Common myeloid progenitor, CD34-positive (primary cell): Measurements from ENCODE around the gene PCDHA9.
"Not testable (repeated sequence)": the region's sequence is repeated elsewhere in the genome, so short reads cannot be mapped to it uniquely, and the experiment has no call there.

Source experiments
- CTCF ChIA-PET: fragments of 350-600 bp; sonication (Branson Sonifier 250); formaldehyde crosslinking; loops from one replicate; lab custom pipeline; 2021; ENCODE audit warnings: antibody characterized with exemption; lab: Charles Lee
- POLR2A ChIA-PET: fragments of 350-600 bp; sonication (Branson Sonifier 250); formaldehyde crosslinking; loops from one replicate; lab custom pipeline; 2021; ENCODE audit warnings: antibody characterized with exemption; lab: Charles Lee
- DNase-seq, 3 donors: peaks; one replicate each; pipeline versions ENCODE4 v3.0.0 to v3.0.0-alpha.2; 2013
- H3K27ac ChIP-seq, 2 experiments: 1 replicate in 1 of 2; 2 replicates in 1 of 2; pipeline ENCODE4 v1.7.0; 2013; ENCODE audit warnings: inconsistent platforms in 2 of 2, low read length in 2 of 2, mild to moderate bottlenecking in 2 of 2, low read depth in 1 of 2, moderate library complexity in 1 of 2; ENCODE audit not compliant: severe bottlenecking in 2 of 2, insufficient read depth in 1 of 2, poor library complexity in 1 of 2
- H3K27me3 ChIP-seq, 5 experiments: replicated peaks in 2 of 5; 1 replicate in 3 of 5; 2 replicates in 2 of 5; pipeline versions ENCODE4 v1.6.1 to v1.7.0; 2013; ENCODE audit warnings: low read length in 4 of 5, mild to moderate bottlenecking in 2 of 5, moderate library complexity in 2 of 5, inconsistent platforms in 1 of 5; ENCODE audit not compliant: insufficient read depth in 5 of 5, control insufficient read depth in 4 of 5
- H3K36me3 ChIP-seq, 4 experiments: 1 replicate in 2 of 4; 2 replicates in 2 of 4; pipeline versions ENCODE4 v1.6.1 to v1.7.0; 2013; ENCODE audit warnings: low read length in 3 of 4, control low read depth in 1 of 4, mild to moderate bottlenecking in 1 of 4; ENCODE audit not compliant: control insufficient read depth in 4 of 4, insufficient read depth in 4 of 4
- H3K4me1 ChIP-seq, 4 experiments: 1 replicate in 3 of 4; 2 replicates in 1 of 4; pipeline versions ENCODE4 v1.6.1 to v1.7.1; 2013; ENCODE audit warnings: low read length in 3 of 4, mild to moderate bottlenecking in 3 of 4, control low read depth in 1 of 4, inconsistent platforms in 1 of 4, moderate library complexity in 1 of 4; ENCODE audit not compliant: control insufficient read depth in 4 of 4, insufficient read depth in 4 of 4; ENCODE audit errors: control extremely low read depth in 1 of 4
- H3K4me3 ChIP-seq, 7 experiments: 1 replicate in 4 of 7; 2 replicates in 3 of 7; pipeline versions ENCODE4 v1.5.1 to v1.7.0; 2013; ENCODE audit warnings: mild to moderate bottlenecking in 7 of 7, low read length in 6 of 7, moderate library complexity in 6 of 7, inconsistent platforms in 2 of 7, low read depth in 2 of 7, control low read depth in 1 of 7; ENCODE audit not compliant: insufficient read depth in 4 of 7, control insufficient read depth in 1 of 7; ENCODE audit errors: extremely low read depth in 1 of 7
- H3K9me3 ChIP-seq, 5 experiments: 1 replicate in 4 of 5; 2 replicates in 1 of 5; pipeline versions ENCODE4 v1.6.1 to v1.7.1; 2013; ENCODE audit warnings: low read length in 4 of 5, mild to moderate bottlenecking in 2 of 5, inconsistent platforms in 1 of 5, low read depth in 1 of 5, moderate library complexity in 1 of 5; ENCODE audit not compliant: control insufficient read depth in 4 of 5, insufficient read depth in 2 of 5; ENCODE audit errors: control extremely low read depth in 1 of 5
- WGBS: methylation state at CpG from one replicate; pipeline ENCODE4 v1.1.5; 2013; ENCODE audit not compliant: insufficient coverage; 5-methylcytosine and 5-hydroxymethylcytosine counted together

The PCDHA9 gene

DNA sequence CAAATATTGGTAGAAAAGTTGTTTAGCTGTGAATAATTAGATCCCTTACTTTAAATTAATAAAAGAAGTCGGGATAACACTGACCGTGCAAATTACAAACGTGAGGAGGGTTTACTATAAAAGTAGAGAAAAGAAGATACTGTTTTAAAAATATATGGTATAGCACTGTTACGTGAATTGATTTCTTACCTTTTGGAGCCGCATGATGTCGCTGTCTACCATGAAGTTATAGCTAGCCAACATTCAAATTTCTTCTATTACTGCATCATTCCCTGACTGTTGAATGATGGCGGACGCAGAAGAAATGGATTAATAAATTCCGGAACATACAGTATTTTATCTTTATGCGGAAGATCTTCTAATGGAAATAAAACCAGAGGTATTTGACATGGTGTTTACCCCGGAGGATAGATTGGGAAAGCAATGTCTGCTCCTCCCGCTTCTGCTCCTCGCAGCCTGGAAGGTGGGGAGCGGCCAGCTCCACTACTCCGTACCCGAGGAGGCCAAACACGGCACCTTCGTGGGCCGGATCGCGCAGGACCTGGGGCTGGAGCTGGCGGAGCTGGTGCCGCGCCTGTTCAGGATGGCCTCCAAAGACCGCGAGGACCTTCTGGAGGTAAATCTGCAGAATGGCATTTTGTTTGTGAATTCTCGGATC lies 20.3 kb upstream of the PCDHA9 start, which contains the start of gene PCDHA6:
Gene PCDHA6, plus strand, starts transcription at position 257 of the 658 bp plus-strand sequence. Its CDS starts 132 bp downstream, at position 389.
- Histone ChIP-seq H3K27ac (no peak within 1 kb of the TSS), H3K4me1 (no peaks in the 10 kb centered on the region), H3K27me3 (peaks cover 0 to 23% (median 8%) of the 10 kb centered on the region in 5 experiments), H3K4me3 (no peak within 1 kb of the TSS), H3K9me3 (peaks cover 8 to 48% (median 28%) of the 10 kb centered on the region in 5 experiments), H3K36me3 (no peaks in the 10 kb centered on the region)
- CTCF ChIA-PET, result no interaction called here
- POLR2A ChIA-PET, result no interaction called here
- peak in 1 of 3 donors; percentile 4 for DNase-seq
- 23% methylated on average over 14 of the region's 27 CpGs for WGBS

DNA sequence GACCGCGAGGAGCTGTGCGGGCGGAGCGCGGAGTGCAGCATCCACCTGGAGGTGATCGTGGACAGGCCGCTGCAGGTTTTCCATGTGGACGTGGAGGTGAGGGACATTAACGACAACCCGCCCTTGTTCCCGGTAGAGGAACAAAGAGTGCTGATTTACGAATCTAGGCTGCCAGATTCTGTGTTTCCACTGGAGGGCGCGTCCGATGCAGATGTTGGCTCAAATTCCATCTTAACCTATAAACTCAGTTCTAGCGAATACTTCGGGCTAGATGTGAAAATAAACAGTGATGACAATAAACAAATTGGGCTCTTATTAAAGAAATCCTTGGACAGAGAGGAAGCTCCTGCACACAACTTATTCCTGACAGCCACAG lies 19.8 kb upstream of the PCDHA9 start:
- Histone ChIP-seq H3K9me3 (peaks cover 9 to 44% (median 24%) of the 10 kb centered on the region in 5 experiments), H3K4me1 (no peaks in the 10 kb centered on the region), H3K4me3 (no peak overlapping the region), H3K36me3 (no peaks in the 10 kb centered on the region), H3K27ac (no peak overlapping the region), H3K27me3 (peaks cover 0 to 25% (median 8%) of the 10 kb centered on the region in 5 experiments)
- CTCF ChIA-PET, result no interaction called here
- POLR2A ChIA-PET, result no interaction called here
- WGBS, result 17% methylated on average over 6 of the region's 18 CpGs
- DNase-seq, result no peak

DNA sequence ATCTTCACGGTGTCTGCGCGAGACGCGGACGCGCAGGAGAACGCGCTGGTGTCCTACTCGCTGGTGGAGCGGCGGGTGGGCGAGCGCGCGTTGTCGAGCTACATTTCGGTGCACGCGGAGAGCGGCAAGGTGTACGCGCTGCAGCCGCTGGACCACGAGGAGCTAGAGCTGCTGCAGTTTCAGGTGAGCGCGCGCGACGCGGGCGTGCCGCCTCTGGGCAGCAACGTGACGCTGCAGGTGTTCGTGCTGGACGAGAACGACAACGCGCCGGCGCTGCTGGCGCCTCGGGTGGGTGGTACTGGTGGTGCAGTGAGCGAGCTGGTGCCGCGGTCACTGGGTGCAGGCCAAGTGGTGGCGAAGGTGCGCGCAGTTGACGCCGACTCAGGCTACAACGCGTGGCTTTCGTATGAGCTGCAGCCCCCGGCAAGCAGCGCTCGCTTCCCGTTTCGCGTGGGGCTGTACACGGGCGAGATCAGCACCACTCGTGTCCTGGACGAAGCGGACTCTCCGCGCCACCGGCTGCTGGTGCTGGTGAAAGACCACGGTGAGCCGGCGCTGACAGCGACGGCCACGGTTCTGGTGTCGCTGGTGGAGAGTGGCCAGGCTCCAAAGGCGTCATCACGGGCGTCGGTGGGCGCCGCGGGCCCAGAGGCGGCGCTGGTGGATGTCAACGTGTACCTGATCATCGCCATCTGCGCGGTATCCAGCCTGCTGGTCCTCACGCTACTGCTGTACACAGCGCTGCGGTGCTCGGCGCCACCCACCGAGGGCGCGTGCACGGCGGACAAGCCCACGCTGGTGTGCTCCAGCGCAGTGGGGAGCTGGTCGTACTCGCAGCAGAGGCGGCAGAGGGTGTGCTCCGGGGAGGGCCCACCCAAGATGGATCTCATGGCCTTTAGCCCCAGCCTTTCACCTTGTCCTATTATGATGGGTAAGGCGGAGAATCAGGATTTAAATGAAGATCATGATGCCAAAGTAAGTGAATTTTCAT lies 18.4 kb upstream of the PCDHA9 start:
- H3K4me1 ChIP-seq, H3K27ac ChIP-seq, DNase-seq, POLR2A ChIA-PET, H3K4me3 ChIP-seq, H3K36me3 ChIP-seq, CTCF ChIA-PET: not testable (repeated sequence)
- Histone ChIP-seq H3K27me3 (peaks cover 0 to 32% (median 9%) of the 10 kb centered on the region in 5 experiments), H3K9me3 (peaks cover 9 to 46% (median 20%) of the 10 kb centered on the region in 5 experiments)
- 44% methylated on average over 92 of the region's 106 CpGs for WGBS

DNA sequence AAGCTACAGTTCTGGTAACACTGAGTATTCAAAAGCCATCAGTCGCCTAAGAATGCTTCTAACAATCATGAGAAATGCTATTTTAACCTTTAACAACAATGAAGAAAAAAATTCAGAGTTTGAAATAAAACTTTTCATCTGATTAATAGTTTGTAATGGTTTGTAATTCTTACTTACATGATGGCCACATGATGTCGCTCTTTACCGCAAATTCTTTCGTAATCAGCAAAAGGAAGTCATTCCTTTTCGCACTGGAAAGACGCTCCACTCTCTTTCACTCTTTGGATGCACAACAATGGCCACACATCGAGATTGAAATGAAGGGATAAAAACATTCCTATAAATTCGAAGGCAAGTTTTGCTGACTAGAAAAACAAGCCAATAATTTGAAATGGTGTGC lies 14.2 kb upstream of the PCDHA9 start, which contains the start of gene PCDHA7:
Gene PCDHA7, plus strand, starts transcription at position 277 of the 400 bp plus-strand sequence. Its CDS starts 115 bp downstream, at position 392.
- H3K27me3 ChIP-seq, result peaks cover 0 to 29% (median 12%) of the 10 kb centered on the region in 5 experiments
- H3K4me3 ChIP-seq, result peak within 1 kb of the TSS in 1 of 7 experiments; percentile 5
- H3K27ac ChIP-seq, result no peak within 1 kb of the TSS
- H3K36me3 ChIP-seq, result no peaks in the 10 kb centered on the region
- ChIA-PET POLR2A (no interaction called here), CTCF (no interaction called here)
- DNase-seq, result peak in 2 of 3 donors; percentile 3 to 13
- no peaks in the 10 kb centered on the region for H3K4me1 ChIP-seq
- peaks cover 5 to 43% (median 28%) of the 10 kb centered on the region in 5 experiments for H3K9me3 ChIP-seq
- 21% methylated on average over 4 of the region's 8 CpGs for WGBS

DNA sequence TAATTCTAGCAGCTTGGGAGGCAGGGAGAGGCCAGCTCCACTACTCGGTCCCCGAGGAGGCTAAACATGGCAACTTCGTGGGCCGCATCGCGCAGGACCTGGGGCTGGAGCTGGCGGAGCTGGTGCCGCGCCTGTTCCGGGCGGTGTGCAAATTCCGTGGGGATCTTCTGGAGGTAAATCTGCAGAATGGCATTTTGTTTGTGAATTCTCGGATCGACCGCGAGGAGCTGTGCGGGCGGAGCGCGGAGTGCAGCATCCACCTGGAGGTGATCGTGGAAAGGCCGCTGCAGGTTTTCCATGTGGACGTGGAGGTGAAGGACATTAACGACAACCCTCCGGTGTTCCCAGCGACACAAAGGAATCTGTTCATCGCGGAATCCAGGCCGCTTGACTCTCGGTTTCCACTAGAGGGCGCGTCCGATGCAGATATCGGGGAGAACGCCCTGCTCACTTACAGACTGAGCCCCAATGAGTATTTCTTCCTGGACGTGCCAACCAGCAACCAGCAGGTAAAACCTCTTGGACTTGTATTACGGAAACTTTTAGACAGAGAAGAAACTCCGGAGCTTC lies 13.7 kb upstream of the PCDHA9 start:
- H3K9me3 ChIP-seq, result peaks cover 5 to 40% (median 25%) of the 10 kb centered on the region in 5 experiments
- peak overlapping the region in 1 of 7 experiments; percentile 5 for H3K4me3 ChIP-seq
- CTCF ChIA-PET, DNase-seq, H3K4me1 ChIP-seq, H3K27ac ChIP-seq, H3K36me3 ChIP-seq, POLR2A ChIA-PET: not testable (repeated sequence)
- WGBS, result 20% methylated on average over 14 of the region's 38 CpGs
- H3K27me3 ChIP-seq, result peaks cover 0 to 28% (median 12%) of the 10 kb centered on the region in 5 experiments

DNA sequence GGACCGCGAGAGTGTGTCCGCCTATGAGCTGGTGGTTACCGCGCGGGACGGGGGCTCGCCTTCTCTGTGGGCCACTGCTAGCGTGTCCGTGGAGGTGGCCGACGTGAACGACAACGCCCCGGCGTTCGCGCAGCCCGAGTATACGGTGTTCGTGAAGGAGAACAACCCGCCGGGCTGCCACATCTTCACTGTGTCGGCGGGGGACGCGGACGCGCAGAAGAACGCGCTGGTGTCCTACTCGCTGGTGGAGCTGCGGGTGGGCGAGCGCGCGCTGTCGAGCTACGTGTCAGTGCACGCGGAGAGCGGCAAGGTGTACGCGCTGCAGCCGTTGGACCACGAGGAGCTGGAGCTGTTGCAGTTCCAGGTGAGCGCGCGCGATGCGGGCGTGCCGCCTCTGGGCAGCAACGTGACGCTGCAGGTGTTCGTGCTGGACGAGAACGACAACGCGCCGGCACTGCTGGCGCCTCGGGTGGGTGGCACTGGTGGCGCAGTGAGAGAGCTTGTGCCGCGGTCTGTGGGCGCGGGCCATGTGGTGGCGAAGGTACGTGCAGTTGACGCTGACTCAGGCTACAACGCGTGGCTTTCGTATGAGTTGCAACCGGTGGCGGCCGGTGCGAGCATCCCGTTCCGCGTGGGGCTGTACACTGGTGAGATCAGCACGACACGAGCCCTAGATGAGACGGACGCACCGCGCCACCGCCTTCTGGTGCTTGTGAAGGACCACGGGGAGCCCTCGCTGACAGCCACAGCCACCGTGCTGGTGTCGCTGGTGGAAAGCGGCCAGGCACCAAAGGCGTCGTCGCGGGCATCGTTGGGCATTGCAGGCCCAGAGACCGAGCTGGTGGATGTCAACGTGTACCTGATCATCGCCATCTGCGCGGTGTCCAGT lies 12.3 kb upstream of the PCDHA9 start:
- POLR2A ChIA-PET, result no interaction called here
- peaks cover 8 to 31% (median 17%) of the 10 kb centered on the region in 5 experiments for H3K9me3 ChIP-seq
- no peaks in the 10 kb centered on the region for H3K36me3 ChIP-seq
- 41% methylated on average over 103 of the region's 103 CpGs for WGBS
- H3K4me1 ChIP-seq, result no peaks in the 10 kb centered on the region
- DNase-seq, result no peak
- peaks cover 0 to 21% (median 12%) of the 10 kb centered on the region in 5 experiments for H3K27me3 ChIP-seq
- H3K27ac ChIP-seq, result no peak overlapping the region
- H3K4me3 ChIP-seq, result no peak overlapping the region
- CTCF ChIA-PET, result no interaction called here
